K562 (cell line): Measurements from ENCODE around the gene ATP2A1. TPM values are rescaled to one million over a fixed set of nuclear protein-coding genes. Genes with fewer than 3 reads are reported as not detected.

ENCODE experiments used
- ATAC-seq: fragments of 200-7000 bp; cut with Tn5 transposase; 3 replicates; pipeline ENCODE4 v1.9.1; 2020; ENCODE audit warnings: moderate library complexity
- BruUV-seq: library from RNA; stranded (reverse); fragments of 400-500 nt; replicated peaks from 2 replicates; lab custom pipeline; 2021; lab: Mats Ljungman, UMichigan
- CTCF ChIA-PET: fragments of 300-600 bp; formaldehyde crosslinking; extraction: SDS; loops from one replicate; lab custom pipeline; 2021; ENCODE audit warnings: low intra/inter-chr PET ratio; lab: Yijun Ruan, JAX
- POLR2A ChIA-PET: fragments of 300-600, 350-650 bp; sonication (Branson Sonifier 250); formaldehyde crosslinking; extraction: SDS; loops from one replicate; lab custom pipeline; 2021; ENCODE audit warnings: antibody characterized with exemption, inconsistent platforms; lab: Yijun Ruan, JAX
- DNase-seq, 4 experiments: peaks; one replicate each; pipeline versions ENCODE4 v3.0.0 to v3.0.0-alpha.2; 2011 to 2018; ENCODE audit warnings: low spot score in 3 of 4, mixed read lengths in 3 of 4; ENCODE audit errors: extremely low read depth in 1 of 4
- FAIRE-seq: peaks from 2 replicates; lab custom pipeline; 2011; peaks lifted over from hg19 to GRCh38; lab: Jason Lieb, UNC
- H2AFZ ChIP-seq: 2 replicates; pipeline ENCODE4 v1.6.0; 2011; ENCODE audit warnings: low read depth, low read length, control low read depth, inconsistent platforms
- H3K27ac ChIP-seq: fragments of 200-600 bp; 3 replicates; pipeline ENCODE4 v1.8.0; 2011; ENCODE audit warnings: low read depth, mild to moderate bottlenecking, control low read depth, inconsistent platforms, low read length, moderate library complexity, mixed read lengths; ENCODE audit errors: extremely low read depth
- H3K27me3 ChIP-seq, 2 experiments: fragments of 300-600 bp in 1 of 2; 2 replicates in 1 of 2; 3 replicates in 1 of 2; pipeline versions ENCODE4 v1.6.0 to v1.8.0; 2011; ENCODE audit warnings: inconsistent platforms in 2 of 2, low read length in 2 of 2, mild to moderate bottlenecking in 1 of 2, mixed read lengths in 1 of 2, moderate library complexity in 1 of 2; ENCODE audit not compliant: control insufficient read depth in 2 of 2, insufficient read depth in 2 of 2
- H3K36me3 ChIP-seq: fragments of 300-600 bp; 3 replicates; pipeline ENCODE4 v1.8.0; 2011; ENCODE audit warnings: mild to moderate bottlenecking, low read length, inconsistent platforms; ENCODE audit not compliant: control insufficient read depth, insufficient read depth
- H3K4me1 ChIP-seq, 2 experiments: fragments of 200-600 bp in 1 of 2; replicated peaks in 1 of 2; 2 replicates in 1 of 2; 3 replicates in 1 of 2; pipeline versions ENCODE4 v1.5.1 to v1.8.0; 2011; ENCODE audit warnings: inconsistent platforms in 2 of 2, low read length in 2 of 2, mild to moderate bottlenecking in 1 of 2, mixed read lengths in 1 of 2, moderate library complexity in 1 of 2; ENCODE audit not compliant: control insufficient read depth in 2 of 2, insufficient read depth in 2 of 2
- H3K4me2 ChIP-seq: 2 replicates; pipeline ENCODE4 v1.6.1; 2011; ENCODE audit warnings: low read length, control low read depth, inconsistent platforms, mixed read lengths; ENCODE audit not compliant: insufficient read depth
- H3K4me3 ChIP-seq: fragments of 200-600 bp; sonication (generic), shearing (Covaris generic); 2 replicates; pipeline ENCODE4 v1.5.1; 2016; ENCODE audit warnings: control low read depth, inconsistent platforms
- H3K79me2 ChIP-seq: fragments of 200-600 bp; 3 replicates; pipeline ENCODE4 v1.8.0; 2011; ENCODE audit warnings: low read length, inconsistent platforms; ENCODE audit not compliant: control insufficient read depth, insufficient read depth
- H3K9ac ChIP-seq, 2 experiments: 2 replicates each; pipeline versions ENCODE4 v1.6.0 to v1.6.1; 2011; ENCODE audit warnings: low read depth in 2 of 2, low read length in 2 of 2, control low read depth in 1 of 2, inconsistent platforms in 1 of 2, mild to moderate bottlenecking in 1 of 2, mixed read lengths in 1 of 2; ENCODE audit not compliant: insufficient read depth in 1 of 2
- H3K9me1 ChIP-seq: one replicate; pipeline ENCODE4 v1.6.0; 2011; ENCODE audit warnings: inconsistent platforms, mild to moderate bottlenecking, low read length, moderate library complexity; ENCODE audit not compliant: control insufficient read depth, insufficient read depth
- H3K9me3 ChIP-seq: replicated peaks from 2 replicates; pipeline ENCODE4 v1.5.1; 2011; ENCODE audit warnings: low read depth, low read length, inconsistent platforms; ENCODE audit not compliant: control insufficient read depth, insufficient read depth
- H4K20me1 ChIP-seq: replicated peaks from 2 replicates; pipeline ENCODE4 v1.6.1; 2011; ENCODE audit warnings: low read length, inconsistent platforms, mixed read lengths; ENCODE audit not compliant: control insufficient read depth, insufficient read depth
- C11orf30 ChIP-seq: fragments of 450-650 bp; IDR thresholded peaks from 2 replicates; pipeline ENCODE4 v1.6.1; 2016; ENCODE audit warnings: low read depth, mild to moderate bottlenecking
- CEBPB ChIP-seq: fragments of 450-650 bp; IDR thresholded peaks from 2 replicates; pipeline ENCODE4 v1.6.1; 2016; ENCODE audit warnings: missing genetic modification characterization, missing compliant biosample characterization
- MAFG ChIP-seq: fragments of 450-650 bp; conservative IDR thresholded peaks from 2 replicates; pipeline ENCODE4 v1.6.1; 2016; ENCODE audit warnings: missing genetic modification characterization, missing compliant biosample characterization
- NFE2L1 ChIP-seq: fragments of 450-650 bp; IDR thresholded peaks from 2 replicates; pipeline ENCODE4 v1.6.1; 2016; ENCODE audit warnings: missing genetic modification characterization, low read depth, mild to moderate bottlenecking, missing compliant biosample characterization, moderate library complexity, borderline replicate concordance
- NFRKB ChIP-seq: fragments of 450-650 bp; IDR thresholded peaks from 2 replicates; pipeline ENCODE4 v1.6.1; 2016; ENCODE audit warnings: low read depth
- PCBP1 ChIP-seq: fragments of 200-400 bp; formaldehyde crosslinking; IDR thresholded peaks from 2 replicates; pipeline ENCODE4 v1.6.1; 2018; ENCODE audit warnings: mild to moderate bottlenecking, low read depth, low read length; ENCODE audit not compliant: poor library complexity, severe bottlenecking
- RBM17 ChIP-seq: fragments of 200-400 bp; formaldehyde crosslinking; IDR thresholded peaks from 2 replicates; pipeline ENCODE4 v1.6.1; 2017; ENCODE audit warnings: low read depth, mild to moderate bottlenecking, low read length, borderline replicate concordance
- ZNF436 ChIP-seq: fragments of 250-450, 450-650 bp; sonication (Bioruptor Pico); formaldehyde crosslinking; IDR thresholded peaks from 2 replicates; pipeline ENCODE4 v1.7.0; 2020; ENCODE audit warnings: mild to moderate bottlenecking
- ZNF561 ChIP-seq: fragments of 450-650 bp; formaldehyde crosslinking; conservative IDR thresholded peaks from 2 replicates; pipeline ENCODE4 v1.4.0; 2020; ENCODE audit warnings: mild to moderate bottlenecking, moderate library complexity
- ZNF695 ChIP-seq: fragments of 450-650 bp; formaldehyde crosslinking; IDR thresholded peaks from 2 replicates; pipeline ENCODE4 v1.4.0; 2020; ENCODE audit warnings: mild to moderate bottlenecking, moderate library complexity
- WGBS: fragments of 100-300 bp; shearing (Covaris generic); methylation state at CpG from one replicate; pipeline ENCODE4 v1.1.6; 2016; ENCODE audit warnings: low coverage, mixed read lengths; ENCODE audit not compliant: insufficient coverage; ENCODE audit errors: missing lambda C conversion rate; 5-methylcytosine and 5-hydroxymethylcytosine counted together
- in situ Hi-C: fragments of 300-500 bp; cut with MboI; formaldehyde crosslinking; loops from 4 replicates; pipeline ENCODE4 v1.15.0; 2018; ENCODE audit warnings: inconsistent platforms, mixed read lengths
- intact Hi-C: fragments of 100-400 bp; cut with micrococcal nuclease; formaldehyde crosslinking; loops from 2 replicates; pipeline ENCODE4 v1.14.2; 2022
- polyA plus RNA-seq, 8 experiments: library from polyadenylated mRNA; depleted of rRNA in 4 of 8; stranded (reverse) in 5 of 8; unstranded in 3 of 8; fragments of >200 nt; fragmentation: Nextera tagmentation in 2 of 8; fragmentation: Illumina TruSeq in 1 of 8; extraction: Ambion mirVana in 2 of 8; extraction: Trizol in 1 of 8; gene quantifications; 2 replicates each; pipeline versions ENCODE4 v1.2.1 to v1.2.3, GENCODE V29; 2011 to 2014; ENCODE audit warnings: inconsistent platforms in 1 of 8, missing spikeins in 1 of 8
- total RNA-seq, 7 experiments: library from RNA; depleted of rRNA in 6 of 7; stranded (reverse); fragments of >200 nt in 6 of 7; fragmentation: Illumina TruSeq in 2 of 7; extraction: Trizol in 2 of 7; gene quantifications; 2 replicates each; pipeline versions ENCODE4 v1.2.1 to v1.2.3, GENCODE V29; 2011 to 2021; ENCODE audit warnings: low replicate concordance in 1 of 7
- TF ChIP-seq, protein P1 (sequence below), 3 experiments: IDR thresholded peaks in 2 of 3; conservative IDR thresholded peaks in 1 of 3; 2 replicates each; pipeline ENCODE4 v1.5.1; 2011 to 2012; ENCODE audit warnings: low read length in 3 of 3, mild to moderate bottlenecking in 3 of 3, control low read depth in 2 of 3, improper control_type of control experiment in 1 of 3, inconsistent platforms in 1 of 3, low read depth in 1 of 3, mixed read lengths in 1 of 3, moderate library complexity in 1 of 3; ENCODE audit not compliant: insufficient read depth in 2 of 3
- TF ChIP-seq, protein P2 (sequence below), 2 experiments: IDR thresholded peaks in 1 of 2; conservative IDR thresholded peaks in 1 of 2; 2 replicates each; pipeline ENCODE4 v1.6.1; 2016; ENCODE audit warnings: low read depth in 2 of 2, mild to moderate bottlenecking in 1 of 2, missing compliant biosample characterization in 1 of 2, missing genetic modification characterization in 1 of 2, moderate library complexity in 1 of 2
- TF ChIP-seq, protein P3 (sequence below): fragments of 450-650 bp; formaldehyde crosslinking; IDR thresholded peaks from 2 replicates; pipeline ENCODE4 v1.4.0; 2020; ENCODE audit warnings: mild to moderate bottlenecking, moderate library complexity
- TF ChIP-seq, protein P4 (sequence below): fragments of 450-650 bp; IDR thresholded peaks from 2 replicates; pipeline ENCODE4 v1.6.1; 2016

Gene ATP2A1
- total and polyA plus RNA-seq, 9 of the 15 experiments (the other 6 are each of a cell fraction or from before 2014, with no cell fraction given), result 0.25 to 2.6 (median 0.65) TPM

DNA sequence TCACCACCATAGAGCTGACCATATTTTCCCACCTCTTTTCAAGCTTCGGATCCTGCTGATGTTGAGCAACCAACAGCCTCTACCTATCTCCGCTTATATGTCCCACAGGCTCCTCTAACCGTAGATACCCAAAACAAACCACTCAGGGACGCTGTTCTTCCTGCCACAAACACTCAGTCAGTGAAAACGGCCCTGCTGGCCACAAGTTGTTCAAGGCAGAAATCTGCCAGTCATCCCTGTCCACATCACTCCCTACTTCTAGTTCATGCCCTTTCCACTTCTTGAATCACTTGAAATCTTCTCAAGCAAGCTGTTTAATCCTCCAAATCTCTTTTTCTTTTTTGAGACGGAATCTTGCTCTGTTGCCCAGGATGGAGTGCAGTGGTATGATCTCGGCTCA lies 38.8 kb downstream of the ATP2A1 start:
- peak in 1 of 4 experiments; percentile 4 for DNase-seq
- Histone ChIP-seq H3K4me3 (no peak overlapping the region), H2AFZ (no peak overlapping the region), H3K27me3 (no peaks in the 10 kb centered on the region), H4K20me1 (no peaks in the 10 kb centered on the region), H3K9me3 (no peaks in the 10 kb centered on the region), H3K9me1 (no peaks in the 10 kb centered on the region), H3K79me2 (no peaks in the 10 kb centered on the region), H3K27ac (no peak overlapping the region), H3K9ac (no peak overlapping the region), H3K4me2 (no peak overlapping the region), H3K36me3 (no peaks in the 10 kb centered on the region), H3K4me1 (peaks cover 0 to 9% of the 10 kb centered on the region in 2 experiments; a peak in 2 of 5 replicates)
- intact Hi-C loops, result loop anchor here (1.0 kb wide), 1 partner anchor 28 kb away; no protein-coding TSS in a partner anchor
- no TSS peak for BruUV-seq
- 52% methylated on average over 7 of the region's 7 CpGs for WGBS
- in situ Hi-C loops, result no loop called here
- peak; percentile 40 for FAIRE-seq
- ATAC-seq, result peak; percentile 80
- ChIA-PET POLR2A (interaction anchor here (0.7 kb wide), 1 partner anchor 8 kb away, joined by 3 read pairs; no protein-coding TSS in a partner anchor), CTCF (interaction anchor here (0.7 kb wide), 1 partner anchor 27 kb away, joined by 3 read pairs; no protein-coding TSS in a partner anchor)
- TF ChIP-seq, protein P1, sequence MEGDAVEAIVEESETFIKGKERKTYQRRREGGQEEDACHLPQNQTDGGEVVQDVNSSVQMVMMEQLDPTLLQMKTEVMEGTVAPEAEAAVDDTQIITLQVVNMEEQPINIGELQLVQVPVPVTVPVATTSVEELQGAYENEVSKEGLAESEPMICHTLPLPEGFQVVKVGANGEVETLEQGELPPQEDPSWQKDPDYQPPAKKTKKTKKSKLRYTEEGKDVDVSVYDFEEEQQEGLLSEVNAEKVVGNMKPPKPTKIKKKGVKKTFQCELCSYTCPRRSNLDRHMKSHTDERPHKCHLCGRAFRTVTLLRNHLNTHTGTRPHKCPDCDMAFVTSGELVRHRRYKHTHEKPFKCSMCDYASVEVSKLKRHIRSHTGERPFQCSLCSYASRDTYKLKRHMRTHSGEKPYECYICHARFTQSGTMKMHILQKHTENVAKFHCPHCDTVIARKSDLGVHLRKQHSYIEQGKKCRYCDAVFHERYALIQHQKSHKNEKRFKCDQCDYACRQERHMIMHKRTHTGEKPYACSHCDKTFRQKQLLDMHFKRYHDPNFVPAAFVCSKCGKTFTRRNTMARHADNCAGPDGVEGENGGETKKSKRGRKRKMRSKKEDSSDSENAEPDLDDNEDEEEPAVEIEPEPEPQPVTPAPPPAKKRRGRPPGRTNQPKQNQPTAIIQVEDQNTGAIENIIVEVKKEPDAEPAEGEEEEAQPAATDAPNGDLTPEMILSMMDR (IDR thresholded peaks at IDR 0.05 in 2 of 3, conservative IDR thresholded peaks at IDR 0.05 in 1 of 3; ENCODE audit: insufficient read depth in 2 of 3, low read depth in 1 of 3, low read length in 3 of 3), result peak; percentile 26 to 78 (median 49); a peak in 4 of 6 replicates
- TF ChIP-seq RBM17, result no peak
- TF ChIP-seq, protein P2, sequence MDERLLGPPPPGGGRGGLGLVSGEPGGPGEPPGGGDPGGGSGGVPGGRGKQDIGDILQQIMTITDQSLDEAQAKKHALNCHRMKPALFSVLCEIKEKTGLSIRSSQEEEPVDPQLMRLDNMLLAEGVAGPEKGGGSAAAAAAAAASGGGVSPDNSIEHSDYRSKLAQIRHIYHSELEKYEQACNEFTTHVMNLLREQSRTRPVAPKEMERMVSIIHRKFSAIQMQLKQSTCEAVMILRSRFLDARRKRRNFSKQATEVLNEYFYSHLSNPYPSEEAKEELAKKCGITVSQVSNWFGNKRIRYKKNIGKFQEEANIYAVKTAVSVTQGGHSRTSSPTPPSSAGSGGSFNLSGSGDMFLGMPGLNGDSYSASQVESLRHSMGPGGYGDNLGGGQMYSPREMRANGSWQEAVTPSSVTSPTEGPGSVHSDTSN (CRISPR knock-in tag; IDR thresholded peaks at IDR 0.05; ENCODE audit: low read depth), result no peak
- TF ChIP-seq, protein P2 (tag; conservative IDR thresholded peaks at IDR 0.05; ENCODE audit: low read depth), result no peak
- TF ChIP-seq C11orf30, result peak; percentile 65
- peak; percentile 76 for TF ChIP-seq MAFG (tag)
- TF ChIP-seq, protein P3, sequence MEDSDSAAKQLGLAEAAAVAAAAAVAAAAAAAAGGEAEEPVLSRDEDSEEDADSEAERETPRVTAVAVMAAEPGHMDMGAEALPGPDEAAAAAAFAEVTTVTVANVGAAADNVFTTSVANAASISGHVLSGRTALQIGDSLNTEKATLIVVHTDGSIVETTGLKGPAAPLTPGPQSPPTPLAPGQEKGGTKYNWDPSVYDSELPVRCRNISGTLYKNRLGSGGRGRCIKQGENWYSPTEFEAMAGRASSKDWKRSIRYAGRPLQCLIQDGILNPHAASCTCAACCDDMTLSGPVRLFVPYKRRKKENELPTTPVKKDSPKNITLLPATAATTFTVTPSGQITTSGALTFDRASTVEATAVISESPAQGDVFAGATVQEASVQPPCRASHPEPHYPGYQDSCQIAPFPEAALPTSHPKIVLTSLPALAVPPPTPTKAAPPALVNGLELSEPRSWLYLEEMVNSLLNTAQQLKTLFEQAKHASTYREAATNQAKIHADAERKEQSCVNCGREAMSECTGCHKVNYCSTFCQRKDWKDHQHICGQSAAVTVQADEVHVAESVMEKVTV (CRISPR knock-in tag), result no peak
- no peak for TF ChIP-seq ZNF695
- TF ChIP-seq, protein P4, sequence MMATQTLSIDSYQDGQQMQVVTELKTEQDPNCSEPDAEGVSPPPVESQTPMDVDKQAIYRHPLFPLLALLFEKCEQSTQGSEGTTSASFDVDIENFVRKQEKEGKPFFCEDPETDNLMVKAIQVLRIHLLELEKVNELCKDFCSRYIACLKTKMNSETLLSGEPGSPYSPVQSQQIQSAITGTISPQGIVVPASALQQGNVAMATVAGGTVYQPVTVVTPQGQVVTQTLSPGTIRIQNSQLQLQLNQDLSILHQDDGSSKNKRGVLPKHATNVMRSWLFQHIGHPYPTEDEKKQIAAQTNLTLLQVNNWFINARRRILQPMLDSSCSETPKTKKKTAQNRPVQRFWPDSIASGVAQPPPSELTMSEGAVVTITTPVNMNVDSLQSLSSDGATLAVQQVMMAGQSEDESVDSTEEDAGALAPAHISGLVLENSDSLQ, result peak; percentile 21; the same call in 1 of the 2 replicates
- TF ChIP-seq NFRKB, result no peak
- TF ChIP-seq PCBP1, result no peak
- peak; percentile 30; the same call in 1 of the 2 replicates for TF ChIP-seq NFE2L1 (tag)
- no peak for TF ChIP-seq ZNF436 (CRISPR knock-in tag)
- 0 out of 2 replicates have a peak, but pooled peaks have one; percentile 32 for TF ChIP-seq CEBPB
- no peak for TF ChIP-seq ZNF561 (CRISPR knock-in tag)
